ENCODE measurements around the gene SPNS2. TPM values are rescaled to one million over a fixed set of nuclear protein-coding genes. Genes with fewer than 3 reads are reported as not detected.

The SPNS2 gene
- total RNA-seq, 1 experiment from 2014 or later: 1.6 TPM

DNA sequence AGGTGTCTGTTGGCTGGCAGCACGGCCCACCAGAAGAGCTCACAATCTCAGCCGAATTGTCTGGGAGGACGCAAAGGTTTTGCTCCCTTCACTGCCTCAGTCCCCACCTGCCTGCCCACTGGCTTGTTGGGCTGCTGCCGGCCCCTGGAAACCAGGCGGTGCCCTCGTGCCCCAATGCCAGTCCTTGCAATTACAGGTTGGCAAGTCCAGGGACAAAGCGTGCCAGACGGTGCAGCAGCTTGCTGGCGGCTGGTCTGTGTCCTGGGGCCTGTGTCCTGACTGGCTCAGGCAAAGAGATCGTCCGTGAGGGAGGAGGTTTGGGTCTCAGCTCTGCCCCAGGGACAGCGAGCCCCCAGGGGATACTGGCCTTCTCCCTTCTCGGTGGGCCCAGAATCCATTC lies 24.6 kb upstream of the SPNS2 start:
- Histone ChIP-seq H3K4me3 (replicated peaks in 1 of 2; ENCODE audit: low read depth in 1 of 2, low read length in 2 of 2) (no peak overlapping the region), H3K9me2 (ENCODE audit: insufficient read depth) (no peaks in the 10 kb centered on the region), H2AFZ (ENCODE audit: low read depth, low read length, poor library complexity, severe bottlenecking) (no peak overlapping the region), H3K9me3 (ENCODE audit: control insufficient read depth in 1 of 2, insufficient read depth in 1 of 2, low read depth in 1 of 2, low read length in 2 of 2) (no peaks in the 10 kb centered on the region), H3K9ac (ENCODE audit: low read length) (no peak overlapping the region), H3K79me2 (ENCODE audit: insufficient read depth, low read length) (no peaks in the 10 kb centered on the region), H4K20me1 (ENCODE audit: insufficient read depth) (no peaks in the 10 kb centered on the region), H3K27me3 (ENCODE audit: insufficient read depth, low read length) (no peaks in the 10 kb centered on the region), H3K4me1 (ENCODE audit: control insufficient read depth in 1 of 2, insufficient read depth in 2 of 2, low read length in 2 of 2) (peaks cover 20 to 27% of the 10 kb centered on the region in 2 experiments), H3K27ac (ENCODE audit: low read depth, low read length) (no peak overlapping the region), H3K36me3 (ENCODE audit: control insufficient read depth in 1 of 2, insufficient read depth in 2 of 2, low read length in 2 of 2) (no peaks in the 10 kb centered on the region), H3K4me2 (ENCODE audit: low read length) (no peak overlapping the region)
- ChIA-PET CTCF (no interaction called here), RAD21 (ENCODE audit: low non-redundant PET in 1 of 2, low total read pairs in 2 of 2, uncharacterized antibody in 2 of 2, unreplicated experiment in 2 of 2) (no interaction called here), POLR2A (no interaction called here)
- BruUV-seq (replicated peaks): no TSS peak
- intact Hi-C loops (cut with micrococcal nuclease): no loop called here
- TF ChIP-seq, protein P1, sequence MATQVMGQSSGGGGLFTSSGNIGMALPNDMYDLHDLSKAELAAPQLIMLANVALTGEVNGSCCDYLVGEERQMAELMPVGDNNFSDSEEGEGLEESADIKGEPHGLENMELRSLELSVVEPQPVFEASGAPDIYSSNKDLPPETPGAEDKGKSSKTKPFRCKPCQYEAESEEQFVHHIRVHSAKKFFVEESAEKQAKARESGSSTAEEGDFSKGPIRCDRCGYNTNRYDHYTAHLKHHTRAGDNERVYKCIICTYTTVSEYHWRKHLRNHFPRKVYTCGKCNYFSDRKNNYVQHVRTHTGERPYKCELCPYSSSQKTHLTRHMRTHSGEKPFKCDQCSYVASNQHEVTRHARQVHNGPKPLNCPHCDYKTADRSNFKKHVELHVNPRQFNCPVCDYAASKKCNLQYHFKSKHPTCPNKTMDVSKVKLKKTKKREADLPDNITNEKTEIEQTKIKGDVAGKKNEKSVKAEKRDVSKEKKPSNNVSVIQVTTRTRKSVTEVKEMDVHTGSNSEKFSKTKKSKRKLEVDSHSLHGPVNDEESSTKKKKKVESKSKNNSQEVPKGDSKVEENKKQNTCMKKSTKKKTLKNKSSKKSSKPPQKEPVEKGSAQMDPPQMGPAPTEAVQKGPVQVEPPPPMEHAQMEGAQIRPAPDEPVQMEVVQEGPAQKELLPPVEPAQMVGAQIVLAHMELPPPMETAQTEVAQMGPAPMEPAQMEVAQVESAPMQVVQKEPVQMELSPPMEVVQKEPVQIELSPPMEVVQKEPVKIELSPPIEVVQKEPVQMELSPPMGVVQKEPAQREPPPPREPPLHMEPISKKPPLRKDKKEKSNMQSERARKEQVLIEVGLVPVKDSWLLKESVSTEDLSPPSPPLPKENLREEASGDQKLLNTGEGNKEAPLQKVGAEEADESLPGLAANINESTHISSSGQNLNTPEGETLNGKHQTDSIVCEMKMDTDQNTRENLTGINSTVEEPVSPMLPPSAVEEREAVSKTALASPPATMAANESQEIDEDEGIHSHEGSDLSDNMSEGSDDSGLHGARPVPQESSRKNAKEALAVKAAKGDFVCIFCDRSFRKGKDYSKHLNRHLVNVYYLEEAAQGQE (IDR thresholded peaks at IDR 0.05; ENCODE audit: low read depth): no peak
- TF ChIP-seq EZH2 (IDR thresholded peaks at IDR 0.05) (no peak), SIN3A (IDR thresholded peaks at IDR 0.05; ENCODE audit: low read depth) (no peak)
- DNase-seq (ENCODE audit: low read depth, low spot score) (no peak), ATAC-seq (no peak)

- H3K9ac ChIP-seq (ENCODE audit: low read length): no peak overlapping the region
- H3K27me3 ChIP-seq (ENCODE audit: insufficient read depth, low read length): no peaks in the 10 kb centered on the region
- H3K4me2 ChIP-seq (ENCODE audit: low read length): no peak overlapping the region
- DNase-seq (ENCODE audit: low read depth, low spot score): no peak
- BruUV-seq (replicated peaks): no TSS peak
- H3K9me3 ChIP-seq (ENCODE audit: control insufficient read depth in 1 of 2, insufficient read depth in 1 of 2, low read depth in 1 of 2, low read length in 2 of 2): no peaks in the 10 kb centered on the region
- RAD21 ChIA-PET (ENCODE audit: low non-redundant PET in 1 of 2, low total read pairs in 2 of 2, uncharacterized antibody in 2 of 2, unreplicated experiment in 2 of 2): no interaction called here
- ATAC-seq: no peak
- no peak overlapping the region for H3K27ac ChIP-seq (ENCODE audit: low read depth, low read length)
- POLR2A ChIA-PET: no interaction called here
- H4K20me1 ChIP-seq (ENCODE audit: insufficient read depth): no peaks in the 10 kb centered on the region
- no peaks in the 10 kb centered on the region for H3K36me3 ChIP-seq (ENCODE audit: control insufficient read depth in 1 of 2, insufficient read depth in 2 of 2, low read length in 2 of 2)
- H2AFZ ChIP-seq (ENCODE audit: low read depth, low read length, poor library complexity, severe bottlenecking): no peak overlapping the region
- peaks cover 20 to 27% of the 10 kb centered on the region in 2 experiments for H3K4me1 ChIP-seq (ENCODE audit: control insufficient read depth in 1 of 2, insufficient read depth in 2 of 2, low read length in 2 of 2)
- intact Hi-C loops (cut with micrococcal nuclease): no loop called here
- H3K79me2 ChIP-seq (ENCODE audit: insufficient read depth, low read length): no peaks in the 10 kb centered on the region
- no peak overlapping the region for H3K4me3 ChIP-seq (replicated peaks in 1 of 2; ENCODE audit: low read depth in 1 of 2, low read length in 2 of 2)
- no peaks in the 10 kb centered on the region for H3K9me2 ChIP-seq (ENCODE audit: insufficient read depth)
- CTCF ChIA-PET: no interaction called here
- TF ChIP-seq CBX3 (IDR thresholded peaks at IDR 0.05; ENCODE audit: low read depth) (no peak), ZBTB33 (IDR thresholded peaks at IDR 0.05; ENCODE audit: extremely low read depth, insufficient replicate concordance, low read length) (no peak), TCF7L2 (IDR thresholded peaks at IDR 0.05; ENCODE audit: borderline replicate concordance, extremely low read depth, insufficient read depth, insufficient read length) (no peak), ELF1 (IDR thresholded peaks at IDR 0.05; ENCODE audit: borderline replicate concordance, low read depth) (no peak), RAD21 (IDR thresholded peaks at IDR 0.05; ENCODE audit: low read depth) (no peak), SRF (IDR thresholded peaks at IDR 0.05; ENCODE audit: low read depth) (no peak), EGR1 (IDR thresholded peaks at IDR 0.05; ENCODE audit: low read depth) (no peak), CEBPB (IDR thresholded peaks at IDR 0.05; ENCODE audit: low read depth) (no peak), SP1 (IDR thresholded peaks at IDR 0.05; ENCODE audit: low read depth) (no peak)
- TF ChIP-seq, protein P1 (IDR thresholded peaks at IDR 0.05; ENCODE audit: low read depth): no peak
Observed at GRCh38 chr17:4475001-4475400, 23.7 kb upstream of the SPNS2 start.

All from HCT116 (cell line).